Testis (tissue), 2 donors: ENCODE measurements around the gene ITSN2.

Experiments used
- POLR2A ChIP-seq: fragments of 450-650 bp; IDR thresholded peaks from one replicate; pipeline ENCODE4 v1.6.1; 2017; ENCODE audit warnings: antibody characterized with exemption, mild to moderate bottlenecking, moderate library complexity
- TF ChIP-seq, protein P1 (sequence below), 3 experiments: fragments of 450-650 bp in 2 of 3; fragments of 200-600 bp in 1 of 3; sonication (generic) in 1 of 3; IDR thresholded peaks; one replicate each; pipeline ENCODE4 v1.5.1; 2016 to 2019; ENCODE audit warnings: antibody characterized with exemption in 3 of 3, mild to moderate bottlenecking in 2 of 3, moderate library complexity in 1 of 3

DNA sequence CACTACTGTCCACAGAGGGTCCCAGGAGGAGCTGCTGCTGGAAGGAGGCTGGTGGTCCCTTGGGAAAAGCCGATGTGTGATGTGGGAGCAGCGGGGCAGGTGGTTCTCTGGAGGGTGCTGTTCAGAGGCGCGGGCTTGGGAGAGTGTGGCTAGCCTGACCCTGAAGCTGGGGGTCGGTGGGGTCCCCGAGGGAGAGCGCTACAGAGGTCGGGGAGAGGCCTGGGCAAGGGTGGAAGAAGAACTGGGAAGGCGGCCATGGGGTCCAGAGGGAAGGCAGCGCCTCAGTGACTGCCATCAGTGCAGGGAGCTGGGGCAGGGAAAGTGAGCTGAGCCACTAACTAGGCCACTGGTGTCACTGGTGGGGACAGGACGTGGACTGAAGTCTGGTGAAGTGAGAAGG lies 153.0 kb downstream of the ITSN2 start:
- TF ChIP-seq, protein P1, sequence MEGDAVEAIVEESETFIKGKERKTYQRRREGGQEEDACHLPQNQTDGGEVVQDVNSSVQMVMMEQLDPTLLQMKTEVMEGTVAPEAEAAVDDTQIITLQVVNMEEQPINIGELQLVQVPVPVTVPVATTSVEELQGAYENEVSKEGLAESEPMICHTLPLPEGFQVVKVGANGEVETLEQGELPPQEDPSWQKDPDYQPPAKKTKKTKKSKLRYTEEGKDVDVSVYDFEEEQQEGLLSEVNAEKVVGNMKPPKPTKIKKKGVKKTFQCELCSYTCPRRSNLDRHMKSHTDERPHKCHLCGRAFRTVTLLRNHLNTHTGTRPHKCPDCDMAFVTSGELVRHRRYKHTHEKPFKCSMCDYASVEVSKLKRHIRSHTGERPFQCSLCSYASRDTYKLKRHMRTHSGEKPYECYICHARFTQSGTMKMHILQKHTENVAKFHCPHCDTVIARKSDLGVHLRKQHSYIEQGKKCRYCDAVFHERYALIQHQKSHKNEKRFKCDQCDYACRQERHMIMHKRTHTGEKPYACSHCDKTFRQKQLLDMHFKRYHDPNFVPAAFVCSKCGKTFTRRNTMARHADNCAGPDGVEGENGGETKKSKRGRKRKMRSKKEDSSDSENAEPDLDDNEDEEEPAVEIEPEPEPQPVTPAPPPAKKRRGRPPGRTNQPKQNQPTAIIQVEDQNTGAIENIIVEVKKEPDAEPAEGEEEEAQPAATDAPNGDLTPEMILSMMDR (IDR thresholded peaks at IDR 0.05) = no peak
- TF ChIP-seq POLR2A = no peak
